ENCODE measurements around the gene TRIM62.

- TF ChIP-seq, protein P1, sequence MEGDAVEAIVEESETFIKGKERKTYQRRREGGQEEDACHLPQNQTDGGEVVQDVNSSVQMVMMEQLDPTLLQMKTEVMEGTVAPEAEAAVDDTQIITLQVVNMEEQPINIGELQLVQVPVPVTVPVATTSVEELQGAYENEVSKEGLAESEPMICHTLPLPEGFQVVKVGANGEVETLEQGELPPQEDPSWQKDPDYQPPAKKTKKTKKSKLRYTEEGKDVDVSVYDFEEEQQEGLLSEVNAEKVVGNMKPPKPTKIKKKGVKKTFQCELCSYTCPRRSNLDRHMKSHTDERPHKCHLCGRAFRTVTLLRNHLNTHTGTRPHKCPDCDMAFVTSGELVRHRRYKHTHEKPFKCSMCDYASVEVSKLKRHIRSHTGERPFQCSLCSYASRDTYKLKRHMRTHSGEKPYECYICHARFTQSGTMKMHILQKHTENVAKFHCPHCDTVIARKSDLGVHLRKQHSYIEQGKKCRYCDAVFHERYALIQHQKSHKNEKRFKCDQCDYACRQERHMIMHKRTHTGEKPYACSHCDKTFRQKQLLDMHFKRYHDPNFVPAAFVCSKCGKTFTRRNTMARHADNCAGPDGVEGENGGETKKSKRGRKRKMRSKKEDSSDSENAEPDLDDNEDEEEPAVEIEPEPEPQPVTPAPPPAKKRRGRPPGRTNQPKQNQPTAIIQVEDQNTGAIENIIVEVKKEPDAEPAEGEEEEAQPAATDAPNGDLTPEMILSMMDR (conservative IDR thresholded peaks at IDR 0.05 in 1 of 2, IDR thresholded peaks at IDR 0.05 in 1 of 2; ENCODE audit: extremely low read depth in 1 of 2, insufficient read depth in 1 of 2, low read depth in 1 of 2, low read length in 2 of 2) = no peak
- TF ChIP-seq EZH2 (IDR thresholded peaks at IDR 0.05; ENCODE audit: borderline replicate concordance, low read length) = no peak
Observed at GRCh38 chr1:33162141-33162540, 19.7 kb downstream of the TRIM62 start.
